SK-N-SH (cell line): ENCODE data around the gene GNG11.

Experiments used
- CHD2 ChIP-seq: fragments of 150-350 bp; IDR thresholded peaks from 2 replicates; pipeline ENCODE4 v1.6.1; 2018; ENCODE audit warnings: low read length; ENCODE audit not compliant: partially characterized antibody
- EP300 ChIP-seq, 2 experiments: IDR thresholded peaks; 2 replicates each; pipeline versions ENCODE4 v1.4.0 to v1.6.1; 2012; ENCODE audit warnings: borderline replicate concordance in 1 of 2, low read depth in 1 of 2, low read length in 1 of 2
- FOXJ3 ChIP-seq: sonication (generic); formaldehyde crosslinking; IDR thresholded peaks from 2 replicates; pipeline ENCODE4 v1.5.1; 2020; ENCODE audit warnings: mild to moderate bottlenecking, missing genetic modification reagents
- GATA2 ChIP-seq: sonication (generic); formaldehyde crosslinking; IDR thresholded peaks from 2 replicates; pipeline ENCODE4 v1.5.0; 2020; ENCODE audit warnings: mild to moderate bottlenecking, missing genetic modification reagents
- MAX ChIP-seq: IDR thresholded peaks from 2 replicates; pipeline ENCODE4 v1.4.0; 2012; ENCODE audit warnings: low read depth
- PBX3 ChIP-seq: IDR thresholded peaks from 2 replicates; pipeline ENCODE4; 2012
- POLR2AphosphoS5 ChIP-seq: IDR thresholded peaks from 2 replicates; pipeline ENCODE4 v1.6.1; 2012; ENCODE audit warnings: low read depth, low read length
- RCOR1 ChIP-seq: fragments of 150-350 bp; IDR thresholded peaks from 2 replicates; pipeline ENCODE4 v1.6.1; 2017; ENCODE audit warnings: antibody characterized with exemption, low read length
- TAF1 ChIP-seq: IDR thresholded peaks from 2 replicates; pipeline ENCODE4 v1.6.1; 2012; ENCODE audit warnings: low read depth, mild to moderate bottlenecking, low read length, moderate library complexity, borderline replicate concordance
- TF ChIP-seq, protein P1 (sequence below): fragments of 200-600 bp; sonication (generic); IDR thresholded peaks from 2 replicates; pipeline ENCODE4 v1.6.1; 2017; ENCODE audit warnings: antibody characterized with exemption, mild to moderate bottlenecking, moderate library complexity

- TF ChIP-seq, protein P1, sequence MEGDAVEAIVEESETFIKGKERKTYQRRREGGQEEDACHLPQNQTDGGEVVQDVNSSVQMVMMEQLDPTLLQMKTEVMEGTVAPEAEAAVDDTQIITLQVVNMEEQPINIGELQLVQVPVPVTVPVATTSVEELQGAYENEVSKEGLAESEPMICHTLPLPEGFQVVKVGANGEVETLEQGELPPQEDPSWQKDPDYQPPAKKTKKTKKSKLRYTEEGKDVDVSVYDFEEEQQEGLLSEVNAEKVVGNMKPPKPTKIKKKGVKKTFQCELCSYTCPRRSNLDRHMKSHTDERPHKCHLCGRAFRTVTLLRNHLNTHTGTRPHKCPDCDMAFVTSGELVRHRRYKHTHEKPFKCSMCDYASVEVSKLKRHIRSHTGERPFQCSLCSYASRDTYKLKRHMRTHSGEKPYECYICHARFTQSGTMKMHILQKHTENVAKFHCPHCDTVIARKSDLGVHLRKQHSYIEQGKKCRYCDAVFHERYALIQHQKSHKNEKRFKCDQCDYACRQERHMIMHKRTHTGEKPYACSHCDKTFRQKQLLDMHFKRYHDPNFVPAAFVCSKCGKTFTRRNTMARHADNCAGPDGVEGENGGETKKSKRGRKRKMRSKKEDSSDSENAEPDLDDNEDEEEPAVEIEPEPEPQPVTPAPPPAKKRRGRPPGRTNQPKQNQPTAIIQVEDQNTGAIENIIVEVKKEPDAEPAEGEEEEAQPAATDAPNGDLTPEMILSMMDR, result no peak
- TF ChIP-seq RCOR1 (no peak), EP300 (IDR thresholded peaks at IDR 0.05; ENCODE audit: borderline replicate concordance in 1 of 2, low read depth in 1 of 2, low read length in 1 of 2) (no peak), POLR2AphosphoS5 (no peak), PBX3 (no peak), GATA2 (CRISPR knock-in tag) (no peak), FOXJ3 (CRISPR knock-in tag) (no peak), CHD2 (no peak), MAX (no peak), TAF1 (no peak)
Observed at GRCh38 chr7:93945756-93946535, 24.4 kb downstream of the GNG11 start.
